SK-N-SH (cell line): Measurements from ENCODE around the gene SRGAP2B.
"Not testable (repeated sequence)": the region's sequence is repeated elsewhere in the genome, so short reads cannot be mapped to it uniquely, and the experiment has no call there.

Experiments
- JUND ChIP-seq: IDR thresholded peaks from 2 replicates; pipeline ENCODE4 v1.4.0; 2012
- POLR2AphosphoS5 ChIP-seq: IDR thresholded peaks from 2 replicates; pipeline ENCODE4 v1.6.1; 2012; ENCODE audit warnings: low read depth, low read length
- REST ChIP-seq: IDR thresholded peaks from 2 replicates; pipeline ENCODE4 v1.6.1; 2012; ENCODE audit warnings: mild to moderate bottlenecking, low read depth, low read length, moderate library complexity
- YY1 ChIP-seq: IDR thresholded peaks from 2 replicates; pipeline ENCODE4 v1.4.0; 2012; ENCODE audit warnings: low read depth, mild to moderate bottlenecking

DNA sequence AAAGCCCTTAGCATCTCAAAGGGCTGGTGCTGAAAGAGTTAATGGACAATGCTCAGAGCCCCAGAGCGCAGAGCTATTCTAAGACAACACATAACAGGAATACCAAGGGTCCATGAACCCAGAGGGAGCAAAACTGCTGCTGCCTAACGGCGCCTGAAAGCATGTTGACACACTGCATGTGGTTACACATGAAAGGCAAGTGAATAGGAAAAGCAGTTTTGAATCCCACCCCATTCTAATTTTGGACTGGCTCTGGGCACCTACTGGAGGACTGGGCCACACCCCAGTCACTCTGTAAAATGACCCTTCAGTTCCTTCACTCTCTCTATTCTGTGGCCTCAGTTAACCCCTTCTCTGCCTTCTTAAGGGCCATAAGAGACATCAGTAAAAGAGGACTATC lies 123.2 kb downstream of the SRGAP2B start:
- TF ChIP-seq POLR2AphosphoS5, YY1, JUND, REST: not testable (repeated sequence)
